GM21390 (cell line): ENCODE results near the gene SPDL1.

ENCODE experiments used
- ATAC-seq: cut with Tn5 transposase; IDR thresholded peaks from one replicate; pipeline ENCODE4 v1.9.1; 2021; ENCODE audit not compliant: unreplicated experiment

SPDL1 gene, protein sequence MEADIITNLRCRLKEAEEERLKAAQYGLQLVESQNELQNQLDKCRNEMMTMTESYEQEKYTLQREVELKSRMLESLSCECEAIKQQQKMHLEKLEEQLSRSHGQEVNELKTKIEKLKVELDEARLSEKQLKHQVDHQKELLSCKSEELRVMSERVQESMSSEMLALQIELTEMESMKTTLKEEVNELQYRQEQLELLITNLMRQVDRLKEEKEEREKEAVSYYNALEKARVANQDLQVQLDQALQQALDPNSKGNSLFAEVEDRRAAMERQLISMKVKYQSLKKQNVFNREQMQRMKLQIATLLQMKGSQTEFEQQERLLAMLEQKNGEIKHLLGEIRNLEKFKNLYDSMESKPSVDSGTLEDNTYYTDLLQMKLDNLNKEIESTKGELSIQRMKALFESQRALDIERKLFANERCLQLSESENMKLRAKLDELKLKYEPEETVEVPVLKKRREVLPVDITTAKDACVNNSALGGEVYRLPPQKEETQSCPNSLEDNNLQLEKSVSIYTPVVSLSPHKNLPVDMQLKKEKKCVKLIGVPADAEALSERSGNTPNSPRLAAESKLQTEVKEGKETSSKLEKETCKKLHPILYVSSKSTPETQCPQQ

DNA sequence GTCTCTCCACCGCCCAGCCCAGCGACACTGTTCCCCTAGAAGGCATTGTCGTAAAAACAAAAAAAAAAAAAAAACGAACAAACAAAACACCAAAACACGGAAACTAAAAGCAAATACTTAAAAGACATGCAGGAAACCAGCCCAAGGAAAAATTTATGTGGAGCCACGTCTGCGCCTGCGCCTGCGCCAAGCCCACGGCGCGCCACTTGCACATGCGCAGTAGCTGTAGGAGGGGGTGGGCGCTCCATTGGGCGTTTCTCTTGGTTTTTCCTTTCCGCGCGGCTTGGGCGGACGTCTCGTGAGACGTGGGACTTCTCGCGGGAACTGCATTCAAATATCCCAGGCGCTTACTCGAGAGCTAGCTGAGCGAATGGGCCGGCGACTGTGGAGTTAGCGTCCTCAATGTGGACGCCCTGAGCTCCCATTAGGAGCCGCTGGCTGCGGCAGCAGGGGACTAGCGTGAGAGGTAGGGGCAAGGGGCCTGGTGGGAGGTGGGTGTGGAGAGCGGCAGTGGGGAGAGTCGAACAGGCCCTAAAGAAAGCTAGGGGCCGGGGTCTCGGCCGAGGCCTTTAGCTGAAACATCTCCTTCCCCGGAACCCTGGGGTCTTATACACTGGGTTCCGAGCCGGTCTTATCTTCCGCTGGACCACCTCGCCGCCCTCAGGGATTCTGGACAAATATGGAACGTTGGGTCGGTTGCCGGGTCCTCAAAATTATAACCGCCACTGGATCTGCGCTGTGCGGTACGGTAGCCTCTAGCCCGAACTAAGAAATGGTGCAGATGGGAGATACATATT, at the start of gene SPDL1:
Gene SPDL1, plus strand, starts transcription at position 350 of the 797 bp plus-strand sequence. CDS start 4,644 bp downstream, outside the sequence.
- peak; percentile 90 for ATAC-seq

DNA sequence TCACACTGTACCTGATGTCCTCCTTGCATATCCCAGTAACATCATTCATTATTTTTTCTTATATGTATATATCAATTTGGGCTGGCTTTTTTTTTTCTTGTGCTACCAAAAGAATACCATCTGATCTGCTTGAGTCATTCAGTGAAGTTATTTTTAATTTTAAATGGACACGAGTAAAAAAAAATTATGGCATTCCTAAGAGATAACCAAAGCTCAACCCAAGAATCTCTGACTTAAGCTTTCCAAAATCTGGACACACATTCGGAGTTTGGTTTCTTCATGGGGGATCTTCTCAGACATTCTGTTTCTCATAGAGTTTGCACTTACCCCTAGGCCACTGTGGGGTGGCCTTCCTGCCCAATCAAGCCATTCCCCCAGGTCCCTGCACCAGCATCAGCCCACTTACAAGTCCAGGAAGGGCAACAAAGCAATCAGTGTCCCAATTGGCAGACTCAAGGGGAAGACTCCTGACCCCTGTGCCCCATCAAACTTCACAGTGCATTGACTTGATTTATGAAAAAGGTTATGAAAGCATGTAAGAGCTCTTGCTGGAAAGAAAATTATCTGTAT, 49.2 kb upstream of the SPDL1 start:
- ATAC-seq = no peak

DNA sequence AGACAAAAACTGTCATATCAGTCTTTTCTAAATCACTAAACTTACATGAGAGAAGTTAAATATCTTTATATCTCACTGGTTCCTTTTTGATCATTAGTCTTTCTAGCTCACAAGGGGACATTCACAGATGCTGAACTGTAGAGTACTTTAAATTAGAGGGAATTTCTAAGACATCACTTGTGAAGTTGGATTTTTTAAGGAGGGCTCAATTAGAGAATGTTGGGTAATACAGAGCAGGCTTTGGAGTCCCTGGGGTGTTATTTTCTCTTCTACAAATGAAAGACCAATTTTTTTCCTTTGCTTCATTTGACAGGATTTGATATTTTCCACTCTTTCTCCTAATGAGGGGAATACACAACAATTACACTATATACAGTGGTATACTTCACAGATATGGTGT, 48.6 kb upstream of the SPDL1 start:
- no peak for ATAC-seq

DNA sequence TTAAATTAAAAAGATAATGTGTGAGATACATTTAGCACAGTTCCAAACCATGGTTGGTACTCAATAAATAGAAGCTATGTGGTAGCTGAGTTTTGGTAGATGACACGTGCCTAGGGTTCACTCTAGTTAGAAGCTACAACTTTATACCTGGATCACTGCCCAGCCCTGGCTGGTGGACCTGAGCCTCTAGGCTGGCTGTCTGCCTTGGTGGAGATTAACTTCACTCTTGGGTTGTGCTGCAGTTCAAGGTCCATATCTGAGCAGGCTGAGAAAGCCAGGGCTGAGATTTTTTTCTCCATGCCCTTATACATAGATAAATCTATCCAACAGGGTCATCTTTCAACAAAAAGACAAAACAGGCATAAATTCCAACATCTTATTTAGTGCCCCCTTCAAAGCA, 44.6 kb upstream of the SPDL1 start:
- ATAC-seq = no peak

DNA sequence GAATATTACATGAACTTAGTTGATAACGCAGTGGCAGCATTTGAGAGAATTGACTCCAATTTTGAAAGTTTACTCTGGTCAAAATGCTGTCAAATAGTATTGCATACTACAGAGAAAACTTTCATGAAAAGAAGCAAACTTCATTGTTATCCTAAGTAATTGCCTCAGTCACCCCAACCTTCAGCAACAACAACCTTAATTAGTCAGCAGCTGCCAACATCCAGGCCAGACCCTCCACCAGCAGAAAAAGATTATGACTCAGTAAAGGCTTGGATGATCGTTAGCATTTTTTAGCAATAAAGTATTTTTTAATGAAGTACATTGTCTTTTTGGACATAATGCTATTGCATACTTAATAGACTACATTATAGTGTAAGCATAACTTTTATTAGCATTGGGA, 40.8 kb upstream of the SPDL1 start:
- no peak for ATAC-seq

DNA sequence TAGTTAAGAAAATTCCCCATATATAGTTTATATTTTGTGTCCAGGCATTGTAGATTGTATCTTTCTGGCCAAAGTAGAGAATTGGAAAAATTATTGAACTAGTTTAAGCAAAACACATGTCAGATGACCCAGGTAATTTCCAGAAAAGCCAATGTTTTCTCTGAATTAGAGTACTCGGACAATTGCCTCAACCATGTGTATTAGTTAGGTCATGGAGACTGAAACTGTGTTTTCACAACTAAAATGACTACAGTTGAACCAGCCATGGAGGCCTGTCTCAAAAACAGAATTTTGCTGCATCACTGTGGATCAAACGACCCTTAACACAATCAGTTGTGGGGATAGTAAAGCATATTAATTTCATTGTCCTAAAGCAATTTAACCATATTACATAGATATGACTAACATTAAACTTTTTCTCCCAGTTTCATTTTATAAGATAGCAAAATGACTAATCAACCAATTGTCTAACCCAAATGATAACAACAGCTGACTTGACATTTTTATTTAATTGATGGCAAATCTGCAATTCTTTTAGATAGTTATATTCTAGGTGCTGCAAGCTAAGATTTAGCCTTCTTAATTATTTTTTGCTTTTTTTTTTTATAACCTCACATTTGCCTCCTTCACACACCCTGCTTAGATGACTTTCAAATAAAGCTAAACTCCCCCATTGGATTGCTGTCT, 39.2 kb upstream of the SPDL1 start:
- no peak for ATAC-seq

DNA sequence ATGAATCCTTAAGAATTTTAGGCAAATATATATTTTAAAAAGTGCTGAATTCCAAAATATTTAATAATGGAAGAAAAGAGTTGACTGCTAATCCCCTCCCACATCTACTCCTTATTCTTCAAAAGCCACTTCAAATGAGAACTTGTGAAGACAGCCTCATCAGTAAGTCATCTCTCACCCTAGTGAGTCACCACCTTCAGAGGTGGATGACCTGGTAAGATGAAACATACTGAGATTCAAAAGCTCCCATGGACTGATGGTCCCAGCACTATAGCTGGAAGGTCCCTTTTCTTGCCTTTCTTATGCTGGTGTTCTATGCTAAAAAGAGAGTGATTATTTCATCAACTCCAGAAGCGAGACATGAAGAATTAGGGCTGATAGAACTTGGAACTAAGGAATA, 37.8 kb upstream of the SPDL1 start:
- no peak for ATAC-seq

DNA sequence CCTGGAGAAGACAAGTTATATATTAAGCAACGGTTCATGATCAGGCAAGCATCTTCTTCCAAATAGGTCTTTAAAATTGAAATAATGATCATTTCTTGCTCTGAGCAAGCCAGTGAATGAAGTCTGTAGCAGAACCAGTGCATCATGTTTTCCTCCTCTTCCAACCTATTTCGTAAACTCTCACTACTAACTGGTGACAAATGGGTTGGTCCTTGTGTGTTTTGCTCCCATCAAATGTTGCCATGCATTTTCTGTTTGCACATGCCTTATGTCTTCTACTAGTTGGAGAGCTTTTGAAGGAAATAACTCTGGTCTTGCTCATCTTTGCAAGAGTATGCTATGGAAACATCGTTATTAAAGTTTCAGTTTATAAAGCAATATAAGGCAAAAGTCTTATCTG, 37.2 kb upstream of the SPDL1 start:
- ATAC-seq = no peak

DNA sequence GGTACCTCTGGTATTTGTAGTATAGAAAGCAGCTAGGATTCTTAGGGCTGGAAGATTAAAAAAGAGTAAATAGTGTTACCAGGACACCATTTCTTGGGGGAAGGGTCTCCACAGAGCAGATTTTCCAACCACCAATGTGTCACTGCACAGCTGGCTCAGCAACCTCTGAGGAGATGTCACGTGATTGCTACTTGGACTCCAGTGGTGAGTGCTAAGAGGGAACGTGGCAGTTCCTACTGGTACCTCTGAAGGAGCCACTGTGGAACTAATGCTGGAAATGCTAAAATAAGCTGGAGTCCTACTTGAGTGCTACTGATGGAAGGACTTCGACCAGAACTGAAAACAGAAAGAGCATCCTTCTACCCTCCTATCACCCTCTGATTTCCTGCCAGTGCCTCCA, 36.1 kb upstream of the SPDL1 start:
- ATAC-seq = no peak

DNA sequence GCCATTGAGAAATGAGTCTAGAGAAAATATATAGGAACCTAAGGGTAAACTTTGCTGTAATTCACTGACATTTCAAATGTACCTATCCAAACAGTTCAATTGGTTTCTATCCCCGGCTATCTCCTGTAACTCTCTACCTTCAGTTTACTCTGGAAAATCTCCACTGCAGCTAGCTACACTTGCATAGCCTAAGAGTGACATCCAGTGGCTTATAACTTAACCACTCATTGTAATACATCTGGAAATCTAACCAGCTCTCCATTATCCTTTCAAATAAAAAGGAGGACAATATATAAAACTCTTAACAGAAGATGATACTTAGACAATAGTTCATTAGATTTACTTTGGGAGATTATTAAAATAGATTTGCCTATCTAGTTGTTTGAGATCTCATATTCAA, 35.3 kb upstream of the SPDL1 start:
- ATAC-seq = no peak

DNA sequence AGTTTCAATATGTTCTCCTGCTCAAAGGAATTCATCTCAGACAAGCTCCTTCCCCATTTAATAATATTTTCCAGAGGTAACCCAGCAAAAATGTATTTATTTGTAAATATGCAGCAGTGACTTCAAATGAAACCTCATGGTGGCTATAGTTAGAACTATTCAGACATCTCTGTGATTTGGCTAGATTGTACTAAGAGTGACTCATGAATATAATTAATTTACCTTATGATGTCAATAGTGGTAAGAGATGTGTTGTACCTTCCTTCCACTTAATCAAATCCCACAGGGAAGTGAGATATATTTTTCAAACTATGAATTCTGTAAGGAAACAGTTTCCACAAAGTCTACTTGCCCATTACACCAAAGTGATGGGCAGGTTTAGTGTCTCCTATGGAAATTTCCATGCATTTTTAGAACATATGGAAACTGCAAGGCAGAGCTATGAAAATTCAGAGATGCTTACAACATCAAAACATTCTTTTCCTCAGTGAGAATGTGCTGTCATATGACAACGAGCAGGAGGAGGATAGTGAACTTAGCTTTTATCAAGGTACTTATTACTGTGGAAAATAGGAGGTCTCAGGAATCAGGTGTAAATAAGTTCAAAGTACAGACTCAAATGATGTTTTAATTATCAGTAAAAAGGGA, 34.0 kb upstream of the SPDL1 start:
- no peak for ATAC-seq

DNA sequence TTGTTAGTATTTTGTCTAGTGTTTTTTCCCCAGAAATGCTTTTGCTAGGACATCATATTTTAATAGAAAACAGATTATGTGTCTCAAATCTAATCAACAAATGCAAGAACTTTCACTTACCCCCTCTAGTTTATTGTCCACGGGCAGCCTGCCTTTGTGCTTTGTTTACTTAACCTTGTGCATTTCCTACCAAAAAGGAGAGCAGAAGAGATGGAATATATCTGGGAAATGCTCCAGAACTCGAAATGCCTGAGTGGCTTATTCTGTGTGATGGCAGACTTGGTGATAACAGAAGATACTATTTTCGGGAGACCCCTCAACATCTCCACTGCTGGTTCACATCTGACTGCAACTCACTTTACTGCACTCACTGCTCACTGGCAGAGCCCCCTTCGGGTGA, 33.3 kb upstream of the SPDL1 start:
- ATAC-seq = no peak

DNA sequence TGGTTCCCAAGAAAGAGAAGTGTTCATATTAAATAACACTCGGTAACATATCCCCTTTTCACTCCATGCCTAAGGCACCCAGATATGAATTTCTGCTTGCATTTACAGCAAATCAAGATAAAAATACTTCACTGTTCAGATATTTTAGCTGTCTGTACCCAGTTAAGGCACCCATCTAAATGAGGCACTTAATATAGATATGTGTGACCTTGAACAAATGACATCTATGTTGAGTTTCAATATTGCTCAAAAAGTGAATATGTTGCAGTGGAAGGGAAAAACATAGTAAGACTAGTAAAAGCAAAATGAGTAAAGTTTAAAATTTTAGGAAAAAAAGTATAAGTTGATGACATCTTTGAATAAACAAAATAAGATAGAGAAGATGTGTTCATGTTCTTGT, 32.4 kb upstream of the SPDL1 start:
- no peak for ATAC-seq

DNA sequence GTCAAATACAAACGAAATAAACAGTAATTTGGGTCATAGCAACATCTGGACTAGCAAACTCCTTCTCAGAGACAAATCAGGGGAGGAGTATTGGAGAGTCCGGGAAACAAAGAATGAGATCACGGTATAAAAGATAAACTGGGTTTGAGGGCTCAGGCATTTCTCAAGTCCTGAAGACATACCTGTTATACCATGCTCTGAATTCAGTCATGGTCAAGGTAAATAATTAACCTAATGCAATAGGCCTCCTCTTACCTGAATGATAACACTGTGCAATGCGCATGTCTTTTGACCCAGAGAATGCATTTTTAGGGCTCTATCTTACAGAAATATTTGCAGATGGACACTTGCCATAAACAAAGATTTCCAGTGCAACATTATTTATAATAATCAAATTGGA, 31.9 kb upstream of the SPDL1 start:
- no peak for ATAC-seq

DNA sequence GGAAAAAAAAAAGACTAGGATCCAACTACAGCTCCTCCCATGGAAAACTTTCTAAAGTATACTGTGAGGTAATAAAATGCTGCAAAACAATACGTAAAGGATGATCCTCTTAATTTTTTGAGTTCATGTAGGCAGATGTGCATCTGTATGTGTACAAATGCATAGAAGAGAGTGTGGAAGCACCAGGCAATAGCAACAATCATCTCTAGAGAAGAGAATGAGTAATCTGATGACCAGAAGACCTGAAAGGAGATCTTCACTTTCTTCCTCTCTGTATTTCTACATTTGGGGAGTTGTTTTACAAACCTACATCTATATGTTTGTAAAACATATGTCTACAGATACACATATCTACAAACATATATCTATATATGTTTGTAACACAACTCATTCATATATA, 29.3 kb upstream of the SPDL1 start:
- ATAC-seq = no peak

DNA sequence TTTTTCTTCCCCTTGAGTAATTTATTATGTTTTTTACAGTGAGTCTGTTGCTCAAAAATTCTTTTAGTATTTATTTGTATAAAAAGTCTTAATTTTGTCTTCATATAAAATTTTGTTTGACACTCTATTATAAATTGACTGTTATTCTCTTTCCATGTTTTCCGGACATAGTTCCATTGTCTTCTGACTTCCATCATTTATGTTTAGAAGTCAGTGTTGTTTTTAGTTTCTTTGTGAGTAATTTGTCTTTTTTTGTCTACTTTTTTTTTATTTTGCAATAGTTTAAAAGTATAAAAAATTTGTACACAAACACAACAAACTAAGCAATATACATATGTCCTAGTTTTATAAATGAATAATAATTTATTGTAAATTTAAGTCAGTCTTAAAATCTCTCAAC, 25.7 kb upstream of the SPDL1 start:
- ATAC-seq = no peak

DNA sequence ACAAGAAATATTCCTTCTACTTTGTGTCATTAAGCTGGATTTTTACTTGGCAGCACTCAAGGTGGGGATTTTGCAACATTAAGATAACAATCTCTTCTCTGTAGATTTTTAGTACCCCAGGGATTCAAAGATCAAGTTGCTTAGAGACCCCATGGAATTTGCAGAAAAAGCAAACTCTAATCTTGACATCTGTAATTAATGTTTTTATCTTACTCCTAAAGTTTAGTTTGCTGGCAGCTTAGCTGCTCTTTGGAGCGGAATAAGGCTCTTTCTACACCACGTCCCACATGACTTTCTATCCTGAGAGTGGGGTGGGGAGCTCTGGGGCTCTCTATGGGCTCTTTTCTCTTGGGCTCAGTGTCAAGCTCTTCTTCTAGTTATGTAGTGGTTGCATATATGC, 21.7 kb upstream of the SPDL1 start:
- ATAC-seq = no peak

DNA sequence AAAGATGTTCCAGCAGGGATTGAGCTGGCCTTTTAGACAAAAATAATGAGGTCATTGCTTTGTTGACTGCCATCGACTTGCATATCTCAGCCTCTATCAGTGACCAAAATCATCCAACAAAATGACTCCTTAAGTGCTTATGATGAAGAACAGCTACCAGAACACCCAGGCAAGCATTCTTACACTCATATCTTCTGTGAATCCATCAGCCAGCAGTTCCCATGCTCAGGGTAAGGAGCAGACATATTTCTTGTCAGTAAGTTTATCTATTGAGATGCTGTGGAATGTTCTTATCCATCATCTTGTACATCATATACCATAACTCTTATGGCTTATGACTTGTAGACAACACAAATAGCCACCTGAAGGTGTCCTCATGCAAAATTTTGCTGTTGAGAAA, 20.2 kb upstream of the SPDL1 start:
- ATAC-seq = no peak

DNA sequence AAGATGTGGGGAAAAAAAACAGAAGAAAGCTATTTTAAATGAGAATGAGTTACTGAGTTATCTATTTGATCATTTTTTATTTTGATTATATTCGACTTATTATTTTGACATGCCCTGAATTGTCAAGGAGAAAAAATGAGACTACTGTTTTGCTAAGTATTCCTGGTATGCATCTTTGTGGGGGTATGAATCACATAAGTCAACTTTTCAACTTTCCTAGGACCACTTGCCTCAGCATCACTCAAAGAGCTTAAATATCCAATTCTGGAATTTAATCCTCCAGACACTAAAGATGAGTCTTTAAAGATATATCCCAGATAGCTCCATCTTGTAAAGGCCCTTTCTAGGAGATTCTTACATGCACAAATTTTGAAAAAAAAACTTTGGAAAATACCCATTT, 17.4 kb upstream of the SPDL1 start:
- no peak for ATAC-seq

DNA sequence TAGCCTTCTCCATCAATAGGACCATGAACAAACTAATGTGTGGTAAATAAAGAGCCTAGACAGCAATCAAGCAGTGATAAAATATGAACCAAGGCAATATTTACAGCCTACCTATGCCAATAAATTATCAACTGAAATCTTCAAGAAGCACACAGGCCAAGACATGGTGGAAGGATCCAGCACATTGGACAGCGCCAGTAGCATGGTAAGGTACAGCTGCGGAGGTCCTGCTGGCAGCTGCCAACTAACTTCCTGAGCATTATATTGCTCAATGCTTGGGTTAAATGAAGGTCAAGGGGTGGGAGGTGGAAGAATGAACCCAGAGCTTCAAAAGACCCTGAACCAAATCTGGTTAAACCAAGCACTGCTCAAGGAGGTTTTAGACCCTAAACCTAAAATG, 16.5 kb upstream of the SPDL1 start:
- ATAC-seq = no peak

DNA sequence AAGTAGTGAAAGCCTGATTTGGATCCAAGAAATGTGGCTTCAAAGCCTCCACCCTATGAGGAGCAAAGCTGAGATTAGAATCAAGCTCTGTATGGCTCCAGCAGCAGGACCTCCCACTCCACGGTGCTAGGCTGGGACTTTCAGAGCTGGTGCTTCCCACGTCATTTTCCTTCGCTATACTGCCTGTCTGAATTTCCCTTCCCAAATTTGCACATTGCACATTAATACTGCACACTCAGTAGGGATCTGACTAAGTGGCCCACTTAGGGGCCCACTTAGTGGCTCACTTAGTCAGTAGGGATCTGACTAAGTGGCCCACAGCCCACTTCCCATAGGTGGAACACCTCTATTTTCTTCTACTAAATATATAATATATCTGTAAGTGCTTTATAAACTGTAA, 14.1 kb upstream of the SPDL1 start:
- no peak for ATAC-seq
